NCI-H460 (cell line): ENCODE data around the gene SORL1-AS1.
A peak's percentile ranks its signal among the peaks of the same experiment; 100 is the strongest.

Source experiments
- DNase-seq: peaks from one replicate; pipeline ENCODE4 v3.0.0-alpha.2; 2016; ENCODE audit warnings: low read depth; ENCODE audit errors: extremely low read depth

SORL1-AS1 gene

GRCh38 chr11:121476379-121477032, 23.7 kb upstream of the SORL1-AS1 start:
- no peak for DNase-seq

GRCh38 chr11:121474680-121475079, 21.9 kb upstream of the SORL1-AS1 start:
- no peak for DNase-seq

GRCh38 chr11:121473064-121473777, 20.5 kb upstream of the SORL1-AS1 start:
- no peak for DNase-seq

DNA sequence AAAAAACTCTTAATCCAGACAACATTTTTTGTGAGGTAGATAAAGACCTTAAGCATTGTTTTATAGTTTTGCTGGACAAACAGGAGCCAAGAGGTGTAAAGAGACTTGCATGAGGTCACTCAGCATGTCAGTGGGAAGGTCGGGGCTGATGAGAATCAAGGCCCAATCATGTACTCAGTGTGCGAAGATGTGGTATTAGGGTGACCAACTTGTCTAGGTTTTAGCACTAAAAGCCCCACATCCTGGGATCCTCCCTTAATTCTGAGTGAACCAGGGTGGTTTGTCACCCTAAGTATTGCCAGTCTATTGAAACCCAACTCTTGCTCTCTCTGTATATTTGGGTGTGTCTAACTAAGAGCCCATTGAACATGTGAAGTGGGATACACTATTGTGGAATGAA, 19.5 kb upstream of the SORL1-AS1 start:
- DNase-seq = no peak

GRCh38 chr11:121471167-121471566, 18.4 kb upstream of the SORL1-AS1 start:
- DNase-seq = no peak

- no peak for DNase-seq
These were observed 17.1 kb upstream of the SORL1-AS1 start for GRCh38 chr11:121469910-121470309.

DNA sequence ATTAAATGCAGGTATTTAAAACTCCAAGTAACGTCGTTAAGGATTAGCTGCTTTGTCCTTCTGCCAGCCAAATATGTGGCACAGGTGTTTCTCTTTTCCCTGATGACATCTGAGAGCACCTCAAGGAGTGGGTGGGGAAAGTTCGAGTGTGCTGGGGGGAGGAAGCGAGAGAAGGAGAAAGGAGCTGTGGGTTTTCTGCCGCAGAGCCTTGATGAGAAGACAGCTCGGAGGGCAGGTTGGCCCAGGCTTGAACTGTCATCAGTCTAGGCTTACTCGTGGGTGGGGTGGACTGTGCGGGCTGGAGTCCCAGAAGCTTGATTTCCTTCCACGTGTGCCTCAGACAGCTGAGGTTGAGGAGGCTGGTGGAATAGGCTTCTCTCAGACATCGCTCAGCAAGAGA, 15.2 kb upstream of the SORL1-AS1 start:
- no peak for DNase-seq

DNA sequence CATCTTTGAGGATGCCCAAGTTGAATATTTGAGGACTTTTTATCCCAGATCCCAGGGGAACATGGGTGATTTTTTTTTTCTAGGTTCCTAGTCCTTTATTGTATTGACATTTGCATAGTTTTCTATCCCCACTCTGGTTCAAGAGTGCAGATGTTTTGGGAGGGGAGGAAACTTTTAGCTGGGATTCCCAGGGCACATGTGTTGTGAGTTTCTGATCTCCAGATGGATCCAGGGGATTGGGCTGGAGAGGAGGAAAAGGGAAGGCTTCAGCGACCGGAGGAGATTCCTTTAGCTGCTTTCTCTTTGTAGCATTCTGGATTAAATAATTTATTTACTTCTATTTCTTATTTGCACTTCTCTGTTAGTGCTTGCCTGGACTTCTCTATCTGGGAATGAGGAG, 14.7 kb upstream of the SORL1-AS1 start:
- DNase-seq = no peak

GRCh38 chr11:121466063-121466794, 13.5 kb upstream of the SORL1-AS1 start:
- DNase-seq = peak; percentile 80

DNA sequence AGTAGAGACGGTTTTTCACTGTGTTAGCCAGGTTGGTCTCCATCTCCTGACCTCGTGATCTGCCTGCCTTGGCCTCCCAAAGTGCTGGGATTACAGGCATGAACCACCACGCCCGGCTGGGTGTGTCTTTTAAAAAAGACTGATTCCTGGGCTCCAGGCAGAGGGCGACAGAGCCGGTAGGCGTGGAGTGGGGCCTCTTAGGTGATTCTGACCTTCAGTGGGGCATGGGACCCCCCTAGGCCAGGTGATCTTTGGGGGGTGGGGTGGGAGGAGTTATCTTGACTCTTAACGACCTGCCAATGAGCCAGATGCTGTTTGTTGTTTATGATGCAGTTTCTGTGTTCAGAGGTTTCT, 12.9 kb upstream of the SORL1-AS1 start:
- DNase-seq = no peak

DNA sequence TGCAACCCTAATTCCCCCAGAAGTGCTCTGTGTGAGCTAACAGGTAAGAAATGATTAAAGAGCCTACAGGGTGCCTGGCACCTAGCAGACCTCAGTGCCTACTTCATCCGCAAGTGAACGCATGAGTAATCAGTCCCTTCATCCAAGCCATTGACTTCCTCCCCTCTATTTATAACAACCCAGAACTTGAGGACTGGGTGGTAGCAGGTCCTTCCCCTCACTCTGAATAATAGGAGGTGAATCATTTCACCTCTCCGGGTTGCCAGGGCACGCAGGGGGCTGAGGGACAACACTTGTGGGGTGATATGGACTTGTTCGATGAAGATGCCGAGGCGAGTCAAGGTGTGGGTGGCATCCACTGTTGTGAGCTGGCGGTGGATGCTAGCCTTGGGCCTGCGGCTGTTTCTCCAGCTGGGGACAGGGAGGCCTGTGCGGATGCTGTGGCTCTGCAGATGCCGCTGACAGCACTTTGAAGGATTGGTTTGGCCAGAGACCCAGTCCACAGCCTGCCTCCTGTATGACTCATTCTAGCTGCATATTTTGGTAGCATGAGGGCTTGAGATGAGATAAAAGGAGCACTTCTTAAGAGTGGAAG, 11.7 kb upstream of the SORL1-AS1 start:
- DNase-seq = no peak

DNA sequence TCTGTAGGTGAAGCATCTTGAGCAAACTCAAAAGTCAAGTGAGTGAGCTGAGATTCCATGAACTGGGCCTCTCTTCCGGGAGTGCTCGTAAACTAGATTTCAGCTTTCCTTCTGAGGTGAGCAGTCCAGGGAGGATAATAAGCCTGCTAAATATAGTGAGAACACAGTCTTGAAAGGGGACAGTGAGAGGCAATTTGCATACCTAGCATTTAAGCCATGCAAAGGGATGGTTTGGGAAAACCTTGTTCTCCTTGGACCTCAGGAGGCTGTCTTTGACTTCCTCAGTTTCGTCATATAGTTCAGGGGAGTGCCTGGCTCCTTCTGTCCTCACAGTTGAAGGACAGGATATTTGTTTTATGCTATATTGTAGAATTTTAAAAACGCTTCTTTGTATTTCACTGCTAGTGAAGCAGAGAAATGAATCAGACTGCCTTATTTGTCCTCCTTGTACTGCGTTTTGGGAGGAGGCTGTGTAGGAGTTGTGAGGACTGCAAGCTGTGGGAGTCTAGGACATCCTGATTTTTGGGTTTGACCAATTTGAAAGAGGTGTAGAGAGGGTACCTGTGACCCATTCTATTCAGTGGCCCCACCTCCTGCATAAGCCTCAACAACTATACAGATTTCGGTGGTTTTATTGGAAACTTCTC, 11.0 kb upstream of the SORL1-AS1 start:
- DNase-seq = no peak

GRCh38 chr11:121461843-121462242, 9.1 kb upstream of the SORL1-AS1 start:
- DNase-seq = no peak

- no peak for DNase-seq
These were observed 8.3 kb upstream of the SORL1-AS1 start for GRCh38 chr11:121460941-121461514.

GRCh38 chr11:121459413-121460017, 6.7 kb upstream of the SORL1-AS1 start:
- no peak for DNase-seq

DNA sequence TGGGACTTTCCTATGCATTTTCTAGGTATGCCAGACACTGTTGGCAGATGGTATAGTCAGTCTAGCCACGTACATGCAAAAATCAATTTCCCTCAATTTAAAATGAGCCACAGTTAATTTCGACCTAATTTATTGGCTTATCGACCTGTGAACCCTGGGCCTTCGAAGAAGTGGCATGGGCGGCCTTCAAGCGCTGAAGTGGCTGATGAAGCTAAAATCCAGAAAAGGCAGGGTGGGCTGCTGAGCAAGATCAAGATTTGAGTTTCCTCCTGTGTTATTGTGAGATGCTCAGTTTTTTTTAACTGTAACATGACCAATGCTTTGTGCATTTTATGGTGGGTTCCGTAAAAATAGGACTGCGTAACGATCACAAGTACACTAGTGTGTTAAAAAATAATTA, 5.8 kb upstream of the SORL1-AS1 start:
- no peak for DNase-seq

DNA sequence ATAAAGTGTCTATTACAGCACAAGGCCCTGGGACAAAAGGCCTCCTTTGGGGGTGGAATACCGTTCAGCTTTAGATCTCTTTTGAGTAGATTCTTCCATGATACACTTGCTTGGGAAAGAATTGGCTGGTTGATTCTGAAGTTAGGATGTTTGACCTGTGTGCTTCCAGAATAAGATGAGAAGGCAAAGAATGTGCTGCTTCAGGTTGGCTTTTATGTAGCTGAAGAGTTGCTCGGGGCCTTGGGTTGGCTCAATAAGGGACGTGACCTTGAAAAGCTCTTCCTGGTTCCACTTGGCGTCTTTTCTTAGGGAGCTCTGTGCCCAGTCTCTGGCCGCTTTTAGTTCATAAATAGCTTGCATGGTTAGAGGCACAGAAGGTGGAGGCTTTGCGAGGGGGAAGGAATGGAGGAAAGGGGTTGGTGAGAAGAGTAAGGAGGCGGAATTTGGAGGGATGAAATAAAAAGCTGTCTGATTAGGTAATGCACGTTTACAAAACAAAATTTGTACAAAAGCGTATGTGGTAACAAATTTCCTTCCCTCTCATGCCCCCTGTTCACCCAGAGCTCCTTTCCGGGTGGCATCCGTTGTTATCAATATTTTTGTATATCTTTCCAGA, 4.2 kb upstream of the SORL1-AS1 start:
- DNase-seq = no peak

DNA sequence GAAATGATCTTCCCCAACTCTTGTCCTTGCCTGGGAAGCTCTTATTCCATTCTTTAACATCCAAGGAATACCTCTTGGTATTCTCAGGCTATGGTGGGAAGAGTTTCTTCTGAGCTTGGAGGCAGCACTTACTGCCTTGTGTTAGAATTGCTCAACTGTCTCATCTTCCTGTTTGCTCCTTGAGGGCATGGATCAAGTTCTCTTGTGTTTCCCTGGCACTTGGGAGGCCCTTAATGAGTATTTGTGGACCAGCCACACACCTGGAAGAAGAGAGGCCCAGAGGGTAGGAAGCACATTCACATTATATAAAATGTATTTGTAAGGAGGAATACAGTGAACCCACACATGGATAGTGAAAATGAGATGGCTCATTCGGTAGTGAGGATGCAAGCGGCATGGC, 3.4 kb upstream of the SORL1-AS1 start:
- DNase-seq = no peak

GRCh38 chr11:121455115-121455514, 2.3 kb upstream of the SORL1-AS1 start:
- DNase-seq = no peak
